Measurements from ENCODE around the gene ERFL. TPM values are rescaled to one million over a fixed set of nuclear protein-coding genes. Genes with fewer than 3 reads are reported as not detected.
A peak's percentile ranks its signal among the peaks of the same experiment; 100 is the strongest.

The ERFL gene
- total RNA-seq, 5 donors from 2014 or later (not counting 1 experiment from before 2014, with no cell fraction given): 5.9 to 8.5 (median 6.3) TPM

GRCh38 chr19:41929536-41930071, 1.4 kb upstream of the ERFL start:
- 45% methylated on average over 3 of the region's 14 CpGs for WGBS (ENCODE audit: insufficient coverage)
- ChIA-PET CTCF (interaction anchor here in 1 of 2 donors (0.9 kb wide), 1 partner anchor 70 kb away, joined by 3 read pairs; the partner anchor contains the start of gene RPS19), POLR2A (no interaction called here)
- ATAC-seq (replicated peaks in 1 of 4) (no peak), DNase-seq (no peak)
- H3K9me3 ChIP-seq: no peaks in the 10 kb centered on the region
- peak overlapping the region; percentile 79 to 84 for H3K27ac Mint-ChIP-seq
- peak overlapping the region in 2 of 3 donors; percentile 81 to 89 for H3K4me3 Mint-ChIP-seq
- no peaks in the 10 kb centered on the region for H3K36me3 Mint-ChIP-seq
- H3K27ac ChIP-seq (ENCODE audit: low read length): no peak overlapping the region
- H3K9me3 Mint-ChIP-seq: no peaks in the 10 kb centered on the region
- peak overlapping the region in 1 of 2 donors; percentile 69 for H3K4me3 ChIP-seq (ENCODE audit: control insufficient read depth in 1 of 2, extremely low read depth in 1 of 2, low read length in 1 of 2)
- no peaks in the 10 kb centered on the region for H3K27me3 Mint-ChIP-seq
- H3K4me1 Mint-ChIP-seq: peaks cover 38 to 47% (median 42%) of the 10 kb centered on the region in 3 donors
- H3K27me3 ChIP-seq (replicated peaks in 1 of 2; ENCODE audit: control insufficient read depth in 2 of 2, extremely low read depth in 1 of 2, insufficient read depth in 2 of 2, low read length in 1 of 2): peaks cover 7 to 17% of the 10 kb centered on the region in 2 experiments
- H3K4me1 ChIP-seq (ENCODE audit: control insufficient read depth in 1 of 2, extremely low read depth in 1 of 2, insufficient read depth in 2 of 2, low read length in 2 of 2): peaks cover 20 to 45% of the 10 kb centered on the region in 2 experiments
- H3K36me3 ChIP-seq (ENCODE audit: control insufficient read depth in 2 of 2, extremely low read depth in 1 of 2, insufficient read depth in 1 of 2, low read length in 1 of 2): no peaks in the 10 kb centered on the region

DNA sequence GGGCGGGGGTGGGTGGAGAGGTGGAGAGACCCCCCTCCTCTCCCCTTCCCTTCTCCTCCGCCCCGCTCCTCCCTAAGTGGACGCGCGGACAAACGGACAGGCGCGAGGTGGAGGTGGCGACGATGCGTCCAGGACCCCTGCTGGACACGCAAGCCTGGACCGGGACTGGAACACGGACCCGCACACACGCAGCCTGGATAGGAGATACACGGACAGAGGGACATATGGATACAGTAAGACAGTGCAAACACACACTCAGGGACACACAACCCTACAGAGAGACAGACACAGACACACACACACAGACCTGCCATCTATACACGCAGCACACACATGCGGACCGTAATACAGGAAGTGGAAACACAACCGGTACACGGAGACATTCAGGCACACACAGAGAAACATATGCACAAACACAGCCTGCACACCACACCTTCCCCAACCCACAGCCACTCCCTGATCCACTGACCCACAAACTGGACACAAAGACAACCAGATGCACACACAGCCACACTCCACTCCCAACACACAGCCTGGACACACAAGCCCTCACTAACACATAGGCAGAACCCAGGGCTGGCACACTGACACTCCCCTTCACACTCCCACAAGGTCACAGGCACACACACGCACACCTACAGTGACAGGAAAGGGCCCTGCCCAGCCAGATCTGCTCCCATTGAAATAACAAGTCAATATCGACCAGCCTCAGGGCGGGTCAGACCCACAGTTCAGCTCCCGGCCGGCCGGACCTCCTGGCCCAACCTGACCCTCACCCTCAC, 696 bp upstream of the ERFL start:
- H3K4me3 Mint-ChIP-seq: peak overlapping the region in 2 of 3 donors; percentile 81 to 89
- peak in 10 of 35 experiments; percentile 19 to 70 (median 39) for DNase-seq
- 17% methylated on average over 24 of the region's 29 CpGs for WGBS (ENCODE audit: insufficient coverage)
- peaks cover 15 to 39% of the 10 kb centered on the region in 2 experiments for H3K4me1 ChIP-seq (ENCODE audit: control insufficient read depth in 1 of 2, extremely low read depth in 1 of 2, insufficient read depth in 2 of 2, low read length in 2 of 2)
- peak; percentile 64 to 74 (median 68) for ATAC-seq (replicated peaks in 1 of 4)
- H3K27me3 Mint-ChIP-seq: no peaks in the 10 kb centered on the region
- peaks cover 33 to 41% (median 36%) of the 10 kb centered on the region in 3 donors for H3K4me1 Mint-ChIP-seq
- peak overlapping the region; percentile 79 to 84 for H3K27ac Mint-ChIP-seq
- ChIA-PET POLR2A (interaction anchor here in 1 of 2 donors (0.7 kb wide), 1 partner anchor 10 kb away, joined by 5 read pairs; no protein-coding TSS in a partner anchor), CTCF (interaction anchor here in 1 of 2 donors (0.6 to 0.9 kb wide), 2 partner anchors 17 to 69 kb away, joined by 3 to 4 read pairs; partner anchors contain the start of gene RPS19)
- H3K4me3 ChIP-seq (ENCODE audit: control insufficient read depth in 1 of 2, extremely low read depth in 1 of 2, low read length in 1 of 2): peak overlapping the region; percentile 69 to 85
- H3K36me3 ChIP-seq (ENCODE audit: control insufficient read depth in 2 of 2, extremely low read depth in 1 of 2, insufficient read depth in 1 of 2, low read length in 1 of 2): no peaks in the 10 kb centered on the region
- no peaks in the 10 kb centered on the region for H3K36me3 Mint-ChIP-seq
- peaks cover 7 to 18% of the 10 kb centered on the region in 2 experiments for H3K27me3 ChIP-seq (replicated peaks in 1 of 2; ENCODE audit: control insufficient read depth in 2 of 2, extremely low read depth in 1 of 2, insufficient read depth in 2 of 2, low read length in 1 of 2)
- no peaks in the 10 kb centered on the region for H3K9me3 ChIP-seq
- H3K9me3 Mint-ChIP-seq: no peaks in the 10 kb centered on the region
- peak overlapping the region; percentile 21 for H3K27ac ChIP-seq (ENCODE audit: low read length)

- peaks cover 29 to 37% (median 30%) of the 10 kb centered on the region in 3 donors for H3K4me1 Mint-ChIP-seq
- no peaks in the 10 kb centered on the region for H3K36me3 ChIP-seq (ENCODE audit: control insufficient read depth in 2 of 2, extremely low read depth in 1 of 2, insufficient read depth in 1 of 2, low read length in 1 of 2)
- peaks cover 7 to 18% of the 10 kb centered on the region in 2 experiments for H3K27me3 ChIP-seq (replicated peaks in 1 of 2; ENCODE audit: control insufficient read depth in 2 of 2, extremely low read depth in 1 of 2, insufficient read depth in 2 of 2, low read length in 1 of 2)
- DNase-seq (peak in 6 of 35 experiments; percentile 39 to 61 (median 48)), ATAC-seq (replicated peaks in 1 of 4) (peak; percentile 39 to 45 (median 42))
- POLR2A ChIA-PET: no interaction called here
- peak overlapping the region in 2 of 3 donors; percentile 81 to 89 for H3K4me3 Mint-ChIP-seq
- H3K36me3 Mint-ChIP-seq: no peaks in the 10 kb centered on the region
- H3K9me3 ChIP-seq: no peaks in the 10 kb centered on the region
- H3K27me3 Mint-ChIP-seq: peaks cover 4% of the 10 kb centered on the region in 2 donors
- no peak overlapping the region for H3K27ac ChIP-seq (ENCODE audit: low read length)
- no peaks in the 10 kb centered on the region for H3K9me3 Mint-ChIP-seq
- H3K4me3 ChIP-seq (ENCODE audit: control insufficient read depth in 1 of 2, extremely low read depth in 1 of 2, low read length in 1 of 2): peak overlapping the region; percentile 69 to 78
- WGBS (ENCODE audit: insufficient coverage): 9% methylated on average over 17 of the region's 43 CpGs
- no peak overlapping the region for H3K27ac Mint-ChIP-seq
- H3K4me1 ChIP-seq (ENCODE audit: control insufficient read depth in 1 of 2, extremely low read depth in 1 of 2, insufficient read depth in 2 of 2, low read length in 2 of 2): peaks cover 17 to 36% of the 10 kb centered on the region in 2 experiments
- CTCF ChIA-PET: interaction anchor here in 1 of 2 donors (0.6 kb wide), 1 partner anchor 68 kb away, joined by 3 read pairs; the partner anchor contains the start of gene RPS19
Observed at GRCh38 chr19:41927497-41928192, 604 bp downstream of the ERFL start.

- WGBS (ENCODE audit: insufficient coverage): 91% methylated on average over 14 of the region's 16 CpGs
- no peak overlapping the region for H3K27ac ChIP-seq (ENCODE audit: low read length)
- no peaks in the 10 kb centered on the region for H3K36me3 ChIP-seq (ENCODE audit: control insufficient read depth in 2 of 2, extremely low read depth in 1 of 2, insufficient read depth in 1 of 2, low read length in 1 of 2)
- Mint-ChIP-seq H3K4me1 (peaks cover 34 to 43% (median 34%) of the 10 kb centered on the region in 3 donors), H3K27ac (no peak overlapping the region), H3K27me3 (peaks cover 8% of the 10 kb centered on the region in 2 donors), H3K4me3 (no peak overlapping the region), H3K9me3 (no peaks in the 10 kb centered on the region), H3K36me3 (peaks cover 4% of the 10 kb centered on the region)
- peaks cover 7 to 22% of the 10 kb centered on the region in 2 experiments for H3K27me3 ChIP-seq (replicated peaks in 1 of 2; ENCODE audit: control insufficient read depth in 2 of 2, extremely low read depth in 1 of 2, insufficient read depth in 2 of 2, low read length in 1 of 2)
- no peak for DNase-seq
- POLR2A ChIA-PET: no interaction called here
- H3K4me3 ChIP-seq (ENCODE audit: control insufficient read depth in 1 of 2, extremely low read depth in 1 of 2, low read length in 1 of 2): no peak overlapping the region
- H3K4me1 ChIP-seq (ENCODE audit: control insufficient read depth in 1 of 2, extremely low read depth in 1 of 2, insufficient read depth in 2 of 2, low read length in 2 of 2): peaks cover 19 to 41% of the 10 kb centered on the region in 2 experiments
- no peaks in the 10 kb centered on the region for H3K9me3 ChIP-seq
- CTCF ChIA-PET: interaction anchor here in 1 of 2 donors (0.6 kb wide), 1 partner anchor 67 kb away, joined by 3 read pairs; the partner anchor contains the start of gene RPS19
- ATAC-seq (replicated peaks in 1 of 4): no peak
Observed at GRCh38 chr19:41926763-41927496, 1.3 kb downstream of the ERFL start.

DNA sequence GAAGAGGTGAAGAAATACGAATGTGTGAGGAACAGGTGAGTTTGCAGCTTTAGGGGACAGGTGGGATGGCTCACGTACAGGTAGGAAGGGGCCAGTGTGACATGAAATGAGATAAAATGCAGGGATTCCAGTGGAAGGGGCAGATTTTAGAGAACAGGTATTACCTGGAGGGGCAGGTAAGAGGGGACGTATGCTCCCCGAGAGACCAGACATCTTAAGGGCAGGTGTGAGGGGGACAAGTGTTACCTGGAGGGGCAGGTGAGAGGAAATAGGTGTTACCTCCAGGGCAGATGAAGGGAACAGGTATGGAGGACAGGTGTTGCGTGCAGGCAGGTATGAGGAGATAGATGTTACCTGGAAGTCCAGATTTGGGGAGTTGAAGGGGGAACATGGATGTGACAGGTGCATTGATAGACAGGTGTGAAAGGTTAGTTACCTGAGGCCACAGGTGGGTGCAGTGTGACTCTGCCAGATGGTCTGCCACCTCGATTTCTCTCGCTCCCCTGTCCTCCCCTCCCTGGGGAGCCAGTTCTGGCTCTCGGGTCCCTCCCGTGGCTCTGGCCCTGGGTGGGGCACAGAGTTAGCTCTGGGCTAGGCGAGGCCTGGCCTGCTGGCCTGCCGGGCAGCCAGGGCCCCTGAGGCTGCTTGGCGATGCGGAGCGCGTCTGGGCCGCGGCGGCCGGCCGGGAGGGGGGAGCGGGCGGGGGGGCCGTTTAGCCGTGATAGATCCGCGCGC, 2.1 kb downstream of the ERFL start:
- peaks cover 8% of the 10 kb centered on the region in 2 donors for H3K27me3 Mint-ChIP-seq
- H3K9me3 Mint-ChIP-seq: no peaks in the 10 kb centered on the region
- H3K4me1 Mint-ChIP-seq: peaks cover 36 to 45% (median 37%) of the 10 kb centered on the region in 3 donors

More for the DNA sequence above, 2.1 kb downstream of the ERFL start:
- Histone ChIP-seq H3K27ac (ENCODE audit: low read length) (no peak overlapping the region), H3K9me3 (no peaks in the 10 kb centered on the region), H3K4me3 (ENCODE audit: control insufficient read depth in 1 of 2, extremely low read depth in 1 of 2, low read length in 1 of 2) (no peak overlapping the region), H3K36me3 (ENCODE audit: control insufficient read depth in 2 of 2, extremely low read depth in 1 of 2, insufficient read depth in 1 of 2, low read length in 1 of 2) (no peaks in the 10 kb centered on the region), H3K4me1 (ENCODE audit: control insufficient read depth in 1 of 2, extremely low read depth in 1 of 2, insufficient read depth in 2 of 2, low read length in 2 of 2) (peaks cover 23 to 46% of the 10 kb centered on the region in 2 experiments), H3K27me3 (replicated peaks in 1 of 2; ENCODE audit: control insufficient read depth in 2 of 2, extremely low read depth in 1 of 2, insufficient read depth in 2 of 2, low read length in 1 of 2) (peaks cover 7 to 29% of the 10 kb centered on the region in 2 experiments)
- peaks cover 4% of the 10 kb centered on the region for H3K36me3 Mint-ChIP-seq
- ATAC-seq (replicated peaks in 1 of 4) (no peak), DNase-seq (no peak)
- no peak overlapping the region for H3K4me3 Mint-ChIP-seq
- ChIA-PET CTCF (no interaction called here), POLR2A (no interaction called here)
- H3K27ac Mint-ChIP-seq: no peak overlapping the region
- 91% methylated on average over 17 of the region's 27 CpGs for WGBS (ENCODE audit: insufficient coverage)
